ENCODE results near the gene C16orf78.
"Not testable (repeated sequence)": the region's sequence is repeated elsewhere in the genome, so short reads cannot be mapped to it uniquely, and the experiment has no call there.

C16orf78 gene

GRCh38 chr16:49350265-49351095 lies 23.1 kb upstream of the C16orf78 start:
- DNase-seq = peak; percentile 10

DNA sequence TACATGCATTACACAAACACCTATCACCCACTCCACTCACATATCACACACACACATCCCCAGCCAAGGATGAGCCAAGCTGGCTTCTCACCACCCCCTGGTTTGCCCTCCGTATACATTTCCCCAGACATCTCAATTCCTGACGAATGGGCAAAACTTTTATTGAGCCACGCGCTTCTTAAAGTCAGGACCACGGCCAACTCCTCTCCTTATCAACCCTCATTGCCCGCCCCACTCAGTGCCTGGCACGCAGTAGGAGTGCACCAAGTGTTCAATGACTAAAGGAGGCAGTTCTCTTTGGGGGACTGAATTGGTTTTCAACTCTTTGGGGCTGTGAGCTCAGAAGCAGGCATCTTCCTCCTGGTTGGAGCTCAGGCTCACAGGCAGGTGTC lies 22.5 kb upstream of the C16orf78 start:
- no peak for DNase-seq

GRCh38 chr16:49352892-49353291 lies 20.7 kb upstream of the C16orf78 start:
- no peak for DNase-seq

GRCh38 chr16:49353680-49354079 lies 19.9 kb upstream of the C16orf78 start:
- DNase-seq = no peak

GRCh38 chr16:49354101-49354500 lies 19.5 kb upstream of the C16orf78 start:
- no peak for DNase-seq

- no peak for DNase-seq
Observed at GRCh38 chr16:49354991-49355390, 18.6 kb upstream of the C16orf78 start.

GRCh38 chr16:49355933-49356665 lies 17.5 kb upstream of the C16orf78 start:
- no peak for DNase-seq

DNA sequence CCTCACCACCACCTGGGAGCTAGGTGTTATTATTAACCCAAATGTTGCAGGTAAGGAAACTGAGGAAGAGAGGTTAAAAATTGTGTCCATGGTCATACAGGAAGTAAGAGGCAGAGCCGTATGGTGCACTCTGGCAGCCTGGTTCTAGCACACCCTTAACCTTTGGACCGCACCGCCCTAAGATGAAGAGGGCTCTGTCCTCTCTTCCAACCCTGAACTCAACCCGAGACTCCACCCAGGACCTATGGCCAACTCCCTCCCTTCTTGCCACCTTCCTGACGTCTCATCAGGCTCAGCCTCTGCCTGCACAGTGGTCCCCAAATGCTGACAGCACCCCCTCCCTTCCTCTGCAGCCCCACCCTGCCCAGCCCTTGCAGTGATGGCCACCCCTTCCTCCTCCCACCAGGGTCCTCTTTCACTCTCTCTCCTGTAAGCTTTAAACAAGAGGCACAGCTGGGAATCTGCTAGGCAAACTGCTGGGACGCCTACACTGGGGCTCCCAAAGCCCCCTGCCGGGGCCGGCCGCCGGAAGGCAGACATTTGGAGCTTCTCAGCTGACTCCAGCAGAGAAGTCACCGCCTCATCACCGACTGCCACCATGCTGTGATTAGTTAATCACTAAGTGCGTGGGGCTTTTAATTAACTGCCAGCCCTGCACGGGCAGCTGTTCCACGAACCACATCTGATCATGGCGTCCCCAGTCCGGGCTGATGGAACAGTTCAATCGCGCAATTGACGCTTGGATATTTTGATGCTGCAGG lies 16.7 kb upstream of the C16orf78 start:
- no peak for DNase-seq

- DNase-seq = no peak
Observed at GRCh38 chr16:49359591-49359990, 14.0 kb upstream of the C16orf78 start.

- DNase-seq = not testable (repeated sequence)
Observed at GRCh38 chr16:49361731-49362130, 11.9 kb upstream of the C16orf78 start.

DNA sequence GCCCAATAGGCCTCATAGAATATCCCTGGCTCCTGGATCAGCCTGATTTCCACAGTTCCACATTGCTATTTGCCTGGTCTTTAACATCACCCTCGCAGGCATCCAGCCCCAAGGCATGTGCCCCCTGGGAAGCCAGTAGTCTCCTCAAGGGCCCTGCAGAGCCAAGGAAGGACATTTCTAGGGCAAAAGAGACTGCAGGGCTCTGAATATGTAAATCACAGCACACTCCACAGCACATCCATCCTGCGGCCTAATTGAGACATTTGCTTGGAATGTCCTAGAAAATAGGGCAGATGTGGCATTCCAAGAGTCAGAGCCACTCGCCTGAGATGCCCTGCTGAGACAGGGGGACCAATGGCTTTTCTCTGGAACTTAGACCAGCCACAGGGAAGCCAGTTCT lies 11.4 kb upstream of the C16orf78 start:
- DNase-seq = no peak

DNA sequence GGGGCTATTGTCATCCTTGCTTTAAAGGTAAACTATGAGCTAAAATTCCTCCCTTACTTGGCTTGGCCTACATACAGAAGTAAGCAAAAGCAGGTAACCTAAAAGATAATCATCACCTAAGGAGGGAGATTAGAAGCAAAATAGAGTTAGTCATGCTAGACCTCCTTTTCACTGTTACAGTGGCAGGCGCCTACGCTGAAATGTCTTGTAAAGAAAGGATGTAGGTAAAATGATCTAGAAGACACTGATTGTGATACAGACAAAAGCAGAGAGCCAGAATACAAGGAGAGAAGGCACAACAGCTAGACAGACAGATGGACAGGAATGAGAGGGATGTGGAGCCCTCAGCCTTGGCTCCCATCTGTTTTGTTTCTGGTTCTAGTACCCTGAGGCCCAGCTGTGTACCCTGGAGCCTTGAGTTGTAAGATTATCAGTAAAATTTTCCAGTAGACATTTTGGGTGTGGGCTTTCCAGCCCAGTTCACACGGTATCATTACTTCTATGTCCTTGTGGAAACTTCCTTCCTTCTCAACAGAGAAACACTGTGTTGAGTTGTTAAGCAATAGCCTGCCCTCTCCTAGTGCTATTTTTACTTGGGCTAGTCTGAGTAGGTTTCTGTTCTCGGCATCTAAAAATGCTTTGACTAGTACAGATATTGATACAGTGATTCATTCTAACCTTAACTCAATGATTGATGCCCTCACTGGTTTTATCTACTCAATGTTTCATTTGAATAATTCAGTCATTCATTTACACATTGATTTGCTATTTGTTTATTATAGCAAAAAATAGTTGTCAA lies 7.7 kb upstream of the C16orf78 start:
- no peak for DNase-seq

GRCh38 chr16:49366669-49367068 lies 6.9 kb upstream of the C16orf78 start:
- DNase-seq = no peak

GRCh38 chr16:49369651-49370611 lies 3.7 kb upstream of the C16orf78 start:
- no peak for DNase-seq

GRCh38 chr16:49376206-49376605 lies 2.6 kb downstream of the C16orf78 start:
- DNase-seq = no peak

- no peak for DNase-seq
Observed at GRCh38 chr16:49377196-49377755, 3.7 kb downstream of the C16orf78 start.

DNA sequence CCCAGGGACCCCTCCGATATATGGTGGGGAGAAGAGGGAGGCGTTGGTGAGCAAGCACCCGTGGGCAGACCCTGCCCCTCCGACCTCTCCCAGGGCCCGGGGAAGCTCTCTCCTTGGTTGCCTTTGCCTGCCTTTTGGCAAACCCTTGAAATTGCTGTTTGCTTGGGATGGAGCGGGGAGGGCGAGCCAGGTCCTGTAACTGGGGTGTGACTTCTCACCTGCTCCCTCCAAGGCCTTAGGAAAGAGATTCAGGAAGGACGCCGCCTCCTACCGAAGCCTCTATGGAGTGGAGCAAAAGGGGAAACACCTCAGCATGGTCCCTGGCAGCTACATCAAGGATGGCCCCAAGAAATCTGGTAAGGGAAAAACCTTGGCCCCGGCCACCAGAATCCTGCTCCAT lies 4.6 kb downstream of the C16orf78 start:
- no peak for DNase-seq

GRCh38 chr16:49378816-49379215 lies 5.2 kb downstream of the C16orf78 start:
- no peak for DNase-seq

DNA sequence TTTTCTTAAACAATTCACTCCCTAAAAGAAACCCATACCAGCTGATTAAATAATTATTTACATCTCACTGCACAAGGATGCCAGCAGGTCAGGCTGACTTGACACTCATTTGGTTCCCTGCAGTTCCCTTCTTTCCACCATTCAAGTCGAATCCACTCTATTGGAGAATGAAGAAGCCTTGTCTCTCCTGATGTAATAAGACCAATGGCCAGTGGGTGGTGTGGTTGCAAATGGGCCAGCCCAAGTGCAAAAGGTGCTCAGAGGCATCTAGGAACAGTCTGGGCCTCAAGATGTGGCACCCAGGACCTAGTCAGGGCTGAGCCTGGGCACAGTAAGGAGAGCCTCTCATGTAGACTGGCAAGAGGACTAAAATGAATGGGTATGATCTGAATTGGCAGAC lies 9.3 kb downstream of the C16orf78 start:
- DNase-seq = no peak

- no peak for DNase-seq
Observed at GRCh38 chr16:49395021-49395420, 21.4 kb downstream of the C16orf78 start.

DNA sequence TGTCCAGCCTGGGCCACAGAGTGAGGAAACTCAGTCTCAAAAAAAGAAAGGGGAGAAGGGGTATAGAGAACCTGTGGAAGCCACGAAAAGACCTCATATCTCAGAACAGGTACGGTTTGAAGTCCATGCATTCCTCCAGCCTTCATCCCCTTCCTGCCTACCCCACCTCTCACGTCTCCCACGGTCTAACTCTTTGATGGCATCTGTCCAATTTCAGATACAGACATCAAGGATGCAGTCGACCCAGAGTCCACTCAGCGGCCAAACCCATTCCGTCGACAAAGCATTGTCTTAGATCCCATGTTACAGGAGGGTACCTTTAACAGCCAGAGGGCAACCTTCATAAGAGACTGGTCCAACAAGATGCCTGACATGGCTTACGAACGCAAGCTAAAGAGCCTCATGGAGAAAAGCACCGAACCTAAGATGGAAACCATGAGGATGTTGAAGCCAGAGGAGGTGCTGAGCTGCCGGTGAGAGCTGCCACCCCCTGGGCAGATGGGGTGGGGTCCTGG lies 22.7 kb downstream of the C16orf78 start:
- DNase-seq = no peak
